Glomerular visceral epithelial cell (primary cell): Measurements from ENCODE around the gene DR1.

ENCODE experiments used
- DNase-seq: peaks from one replicate; pipeline ENCODE4 v3.0.0-alpha.2; 2016; ENCODE audit errors: extremely low spot score

The DR1 gene

GRCh38 chr1:93345633-93346420 lies at the start of gene DR1:
Gene DR1 (plus strand): TSS chr1:93345907. CDS start chr1:93346646, 739 bp downstream.
- DNase-seq = peak; percentile 95

- DNase-seq = no peak
These were observed 49.1 kb upstream of the DR1 start for GRCh38 chr1:93296555-93297154.

GRCh38 chr1:93301131-93301530 lies 44.6 kb upstream of the DR1 start:
- no peak for DNase-seq

GRCh38 chr1:93302078-93302477 lies 43.6 kb upstream of the DR1 start:
- no peak for DNase-seq

GRCh38 chr1:93304716-93305138 lies 41.0 kb upstream of the DR1 start:
- DNase-seq = peak; percentile 59

- DNase-seq = no peak
These were observed 38.8 kb upstream of the DR1 start for GRCh38 chr1:93306920-93307319.

- DNase-seq = no peak
These were observed 32.7 kb upstream of the DR1 start for GRCh38 chr1:93313026-93313425.

GRCh38 chr1:93317207-93317606 lies 28.5 kb upstream of the DR1 start:
- DNase-seq = no peak

GRCh38 chr1:93317943-93318342 lies 27.8 kb upstream of the DR1 start:
- DNase-seq = no peak

- no peak for DNase-seq
These were observed 24.0 kb upstream of the DR1 start for GRCh38 chr1:93321720-93322119.

GRCh38 chr1:93322349-93322748 lies 23.4 kb upstream of the DR1 start:
- no peak for DNase-seq

- no peak for DNase-seq
These were observed 22.4 kb upstream of the DR1 start for GRCh38 chr1:93323185-93323820.

- DNase-seq = peak; percentile 61
These were observed 20.9 kb upstream of the DR1 start for GRCh38 chr1:93324486-93325464.

- no peak for DNase-seq
These were observed 16.6 kb upstream of the DR1 start for GRCh38 chr1:93328809-93329760.

GRCh38 chr1:93330196-93330595 lies 15.5 kb upstream of the DR1 start:
- no peak for DNase-seq

GRCh38 chr1:93330617-93331016 lies 15.1 kb upstream of the DR1 start:
- no peak for DNase-seq

- no peak for DNase-seq
These were observed 14.3 kb upstream of the DR1 start for GRCh38 chr1:93331412-93331811.

GRCh38 chr1:93332368-93332767 lies 13.3 kb upstream of the DR1 start:
- no peak for DNase-seq

GRCh38 chr1:93338387-93339146 lies 7.1 kb upstream of the DR1 start:
- peak; percentile 66 for DNase-seq

GRCh38 chr1:93339171-93339697 lies 6.5 kb upstream of the DR1 start:
- no peak for DNase-seq
